Superior temporal gyrus (tissue), 1 donor: Measurements from ENCODE around the gene FAM107A.

ENCODE experiments used
- DNase-seq: peaks from one replicate; pipeline ENCODE4 v3.0.0-alpha.2; 2016; ENCODE audit errors: extremely low spot score

Gene FAM107A

DNA sequence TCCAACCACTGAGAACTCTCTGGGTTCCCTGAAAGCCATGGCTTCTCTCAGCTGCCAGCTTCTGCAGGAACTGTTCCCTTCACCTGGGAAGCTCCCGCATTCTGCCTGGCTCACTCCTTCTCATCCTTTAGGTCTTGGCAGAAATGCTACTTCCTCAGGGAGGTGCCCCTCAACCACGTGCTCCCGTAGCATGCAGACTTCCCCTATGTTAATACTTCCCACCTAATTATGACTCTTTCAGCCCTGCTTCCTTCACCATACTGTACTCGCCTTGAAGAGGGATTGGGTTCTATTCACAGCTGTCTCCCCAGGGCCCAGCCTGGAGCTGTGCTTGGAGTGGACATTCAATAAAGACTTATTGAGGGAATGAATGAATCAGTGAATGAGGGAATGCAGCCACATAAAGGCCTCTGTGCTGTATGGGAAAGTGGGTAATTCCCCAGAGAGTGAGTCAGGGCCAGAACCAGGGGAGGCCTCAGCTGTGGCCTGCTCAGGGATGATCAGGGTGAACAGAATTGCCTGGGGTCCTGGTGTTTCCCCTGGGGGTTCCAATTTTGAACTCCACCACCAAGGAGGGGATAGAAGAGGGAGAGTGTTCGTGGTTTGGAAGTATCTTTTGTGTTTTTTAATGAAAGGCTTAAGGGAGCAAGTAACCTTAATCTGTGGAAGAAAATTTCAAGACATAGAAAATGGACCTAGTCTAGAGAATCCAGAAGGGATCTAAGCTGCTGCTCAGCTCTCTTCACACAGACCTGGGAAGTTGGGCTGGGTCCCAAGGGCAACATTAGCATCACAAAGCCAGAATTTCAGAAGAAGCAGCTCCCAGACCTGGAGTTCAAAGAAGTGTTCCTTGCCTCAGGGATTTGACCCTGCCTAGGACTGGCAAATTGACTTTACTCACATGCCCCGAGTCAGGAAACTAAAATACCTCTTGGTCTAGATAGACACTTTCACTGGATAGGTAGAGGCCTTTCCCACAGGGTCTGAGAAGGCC is 14.6 kb upstream of the FAM107A start:
- DNase-seq: no peak

DNA sequence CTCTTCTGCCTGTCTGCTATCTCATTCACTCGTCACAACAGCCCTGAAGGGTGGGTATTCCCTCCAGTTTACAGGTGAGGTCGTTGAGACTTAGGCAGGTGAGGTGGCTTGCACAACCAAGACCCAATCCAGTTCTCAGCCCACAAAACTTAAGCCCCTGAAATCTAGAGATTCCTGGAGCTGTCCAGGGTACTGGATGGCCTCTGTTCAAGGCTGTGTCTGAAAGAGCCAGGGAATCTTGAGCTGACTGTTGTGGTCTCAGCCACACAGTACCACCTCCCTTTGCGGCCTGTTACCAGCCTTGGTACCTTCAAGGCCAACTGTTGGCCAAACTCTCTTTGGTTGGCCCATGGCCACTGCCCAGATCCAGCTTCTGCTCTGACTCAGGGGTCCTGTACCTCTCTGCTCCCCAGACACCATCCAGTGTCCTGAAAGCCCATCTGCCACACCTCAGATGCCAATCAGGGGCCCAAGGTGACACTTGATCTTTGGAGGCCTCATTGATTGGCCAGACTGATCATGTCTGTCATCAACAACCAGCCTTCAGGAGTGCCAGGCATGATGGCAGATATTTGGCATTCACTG is 10.9 kb upstream of the FAM107A start:
- no peak for DNase-seq

DNA sequence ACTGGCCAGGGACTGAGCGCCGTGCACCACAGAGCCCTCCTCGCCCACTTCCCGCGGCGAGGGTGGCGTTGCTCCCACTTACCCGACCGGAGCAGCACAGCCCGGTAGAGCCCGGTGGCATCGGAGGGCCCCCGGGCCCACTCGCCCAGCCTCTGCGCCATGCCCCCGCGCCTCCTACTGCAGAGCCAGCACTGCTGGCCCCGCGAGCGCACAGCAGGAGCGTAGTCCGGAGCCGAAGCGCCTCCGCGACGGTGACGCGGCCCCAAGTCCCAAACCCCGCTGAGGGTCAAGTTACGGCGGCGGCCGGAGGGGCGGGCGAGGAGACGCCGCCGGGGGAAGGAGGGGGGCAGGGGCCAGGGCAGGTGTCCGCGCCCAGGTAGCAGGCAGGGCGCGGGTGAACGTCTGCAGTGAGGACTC is 9.6 kb upstream of the FAM107A start:
- DNase-seq: no peak

DNA sequence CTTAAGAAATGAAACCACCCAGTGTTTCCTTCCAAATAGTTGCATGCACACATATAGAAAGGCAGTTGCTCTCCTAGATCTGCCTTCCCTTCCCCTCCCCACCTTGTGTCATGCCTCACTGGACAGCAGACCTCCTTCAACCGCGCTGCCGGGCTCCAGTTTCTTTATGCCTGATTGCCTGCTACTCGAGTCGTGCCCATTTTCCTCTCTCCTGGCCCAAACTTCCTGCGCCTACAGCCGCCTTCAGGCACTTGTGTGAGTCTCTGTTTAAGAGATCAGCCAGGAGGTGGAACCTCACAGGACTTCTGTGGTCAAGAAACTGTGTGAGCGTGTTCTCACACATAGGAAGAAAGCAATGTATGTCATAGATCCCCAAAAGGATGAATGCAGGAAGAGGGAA is 8.8 kb upstream of the FAM107A start:
- DNase-seq: no peak

DNA sequence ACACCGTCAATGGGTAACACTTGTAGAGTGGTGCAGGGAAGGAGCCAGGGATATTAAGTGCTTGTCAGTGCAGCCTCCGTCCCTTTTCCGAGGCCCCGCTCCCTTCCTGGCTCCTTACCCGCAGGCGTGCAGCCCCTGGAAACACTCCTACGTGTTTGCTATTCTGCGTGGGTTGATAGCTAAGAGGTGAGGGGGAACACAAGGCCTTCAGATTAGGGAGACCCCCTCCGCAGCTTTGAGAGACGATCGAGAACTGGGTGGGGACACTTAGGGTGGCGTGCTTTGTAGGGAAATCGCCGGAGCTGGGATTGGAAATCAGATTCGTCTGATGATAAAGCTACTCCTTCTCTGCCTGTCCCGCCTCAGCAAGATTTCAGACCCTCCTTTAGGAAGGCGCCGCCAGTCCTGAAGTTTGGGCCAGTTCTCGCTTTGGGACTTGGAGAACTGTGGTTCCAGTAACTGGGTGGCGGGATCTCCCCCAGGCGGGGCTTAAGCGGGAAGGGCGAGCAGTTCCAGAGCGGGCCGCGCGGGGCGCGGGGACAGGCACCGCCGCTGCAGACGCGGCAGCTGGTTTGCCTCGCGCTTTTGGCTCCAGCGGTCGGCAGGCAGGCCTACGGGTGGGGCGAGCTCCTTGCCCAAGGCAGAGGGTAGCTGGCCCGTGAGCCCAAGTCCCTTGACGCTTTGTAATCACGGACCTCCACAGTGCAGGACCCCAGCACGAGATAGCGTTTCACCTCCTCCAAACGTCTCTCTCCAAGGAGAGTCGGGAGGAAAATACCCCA is 8.0 kb upstream of the FAM107A start:
- peak; percentile 79 for DNase-seq

DNA sequence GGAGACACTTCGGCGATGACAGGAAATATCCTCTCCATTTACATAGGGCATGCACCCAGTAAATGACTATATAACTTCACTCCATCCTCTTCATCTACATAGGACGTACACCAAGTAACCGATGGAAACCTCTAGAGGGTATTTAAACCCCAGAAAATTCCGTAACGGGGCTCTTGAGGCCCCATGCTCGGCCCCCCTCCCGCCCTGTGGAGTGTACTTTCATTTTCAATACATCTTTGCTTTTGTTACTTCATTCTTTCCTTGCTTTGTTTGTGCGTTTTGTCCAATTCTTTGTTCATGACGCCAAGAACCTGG is 7.5 kb upstream of the FAM107A start:
- DNase-seq: no peak

DNA sequence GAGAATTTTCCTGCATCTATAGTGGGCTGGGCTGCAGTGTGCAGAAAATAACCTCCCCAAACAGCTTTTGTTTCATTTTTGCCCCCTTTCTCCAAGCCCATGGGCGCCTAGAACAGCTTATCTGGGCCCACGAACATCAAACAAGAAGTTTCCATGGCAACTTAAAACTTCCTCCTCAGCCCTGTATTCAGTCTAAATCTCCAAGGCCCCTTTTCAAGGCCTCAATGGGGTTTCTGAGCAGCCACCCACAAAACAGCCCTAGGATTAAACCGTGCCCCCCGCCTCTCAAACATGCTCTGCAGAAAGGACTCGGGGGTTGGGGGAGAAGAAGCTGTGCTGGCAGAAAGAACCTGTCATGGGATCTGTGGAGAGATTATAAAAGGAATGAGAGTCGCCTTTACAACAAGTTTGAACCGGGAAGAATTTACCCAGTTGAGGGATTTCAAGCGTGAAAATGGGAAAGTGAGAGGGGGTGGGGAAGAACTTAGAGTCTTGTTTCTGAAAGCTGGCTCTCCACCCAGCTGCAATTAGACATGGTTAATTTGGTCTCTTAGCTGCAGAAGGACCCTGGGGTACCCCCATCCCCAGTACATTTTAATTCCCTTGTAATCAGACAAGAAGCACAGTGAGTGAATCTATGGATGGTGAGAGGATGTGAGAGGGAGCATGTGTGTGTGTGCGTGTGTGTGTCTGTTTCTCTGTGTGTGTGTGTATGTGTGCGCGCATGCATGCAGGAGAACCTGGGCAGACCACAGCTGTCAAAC is 4.3 kb upstream of the FAM107A start:
- no peak for DNase-seq

DNA sequence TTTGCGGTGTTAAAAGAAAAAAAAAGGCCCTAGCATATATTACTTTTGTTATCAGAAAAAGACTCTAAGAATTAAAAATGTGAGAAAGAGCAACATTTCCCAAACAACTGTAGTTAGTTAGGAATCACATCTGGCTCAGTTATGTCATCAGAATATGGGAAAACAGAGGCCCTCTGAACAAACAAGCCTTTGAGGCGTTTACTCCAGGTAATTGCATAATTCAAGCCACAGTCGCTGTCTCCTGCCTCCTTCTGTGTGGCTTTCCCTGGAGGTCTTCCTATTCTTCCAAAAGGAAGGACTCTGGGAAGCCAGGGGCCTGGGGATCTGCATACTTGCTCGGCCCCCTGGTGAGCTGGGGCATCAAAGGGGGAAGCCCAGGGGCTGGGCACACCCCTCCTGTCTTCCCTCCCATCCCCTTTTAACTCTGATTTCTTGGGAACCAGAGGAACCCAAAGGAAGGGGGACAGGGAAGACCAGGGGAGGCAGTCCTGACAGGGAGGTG is 3.7 kb upstream of the FAM107A start:
- DNase-seq: no peak

DNA sequence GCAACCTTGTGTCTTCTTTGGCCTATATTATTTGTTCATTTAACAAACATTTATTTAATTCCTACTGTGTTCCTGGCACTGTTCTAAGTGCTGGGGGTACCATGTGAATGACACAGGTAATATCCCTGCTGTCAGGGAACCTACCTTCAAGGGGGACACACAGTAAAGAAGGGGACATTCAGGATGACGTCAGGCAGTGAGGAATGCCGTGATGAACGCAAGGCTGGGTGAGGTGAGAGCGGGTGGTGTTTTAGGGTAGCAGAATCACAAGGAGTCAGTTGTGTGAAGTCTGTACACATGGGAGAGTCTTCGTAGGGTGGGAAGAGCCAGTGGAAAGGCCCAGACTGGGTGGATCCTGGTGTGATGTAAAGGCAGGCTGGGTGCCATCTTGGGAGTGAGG is 1.7 kb upstream of the FAM107A start:
- no peak for DNase-seq

DNA sequence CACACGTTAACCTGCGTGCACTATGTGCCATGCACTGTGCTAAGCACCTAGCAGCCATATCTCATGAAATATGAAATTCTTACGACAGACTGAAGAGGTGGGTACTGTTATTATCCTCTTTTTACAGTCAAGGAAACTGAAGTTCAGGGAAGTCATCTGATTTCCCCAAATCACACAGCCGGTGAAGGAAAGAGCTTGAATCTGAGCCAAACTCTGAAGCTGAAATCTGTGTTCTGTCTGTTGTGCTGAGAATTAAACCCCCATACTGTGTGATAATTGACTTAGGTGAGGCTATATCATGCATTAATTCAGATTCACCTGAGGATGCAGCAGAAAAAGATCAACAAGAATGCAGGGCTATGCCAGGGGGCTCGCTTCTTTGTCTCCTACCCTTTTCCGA is 475 bp downstream of the FAM107A start:
- no peak for DNase-seq

DNA sequence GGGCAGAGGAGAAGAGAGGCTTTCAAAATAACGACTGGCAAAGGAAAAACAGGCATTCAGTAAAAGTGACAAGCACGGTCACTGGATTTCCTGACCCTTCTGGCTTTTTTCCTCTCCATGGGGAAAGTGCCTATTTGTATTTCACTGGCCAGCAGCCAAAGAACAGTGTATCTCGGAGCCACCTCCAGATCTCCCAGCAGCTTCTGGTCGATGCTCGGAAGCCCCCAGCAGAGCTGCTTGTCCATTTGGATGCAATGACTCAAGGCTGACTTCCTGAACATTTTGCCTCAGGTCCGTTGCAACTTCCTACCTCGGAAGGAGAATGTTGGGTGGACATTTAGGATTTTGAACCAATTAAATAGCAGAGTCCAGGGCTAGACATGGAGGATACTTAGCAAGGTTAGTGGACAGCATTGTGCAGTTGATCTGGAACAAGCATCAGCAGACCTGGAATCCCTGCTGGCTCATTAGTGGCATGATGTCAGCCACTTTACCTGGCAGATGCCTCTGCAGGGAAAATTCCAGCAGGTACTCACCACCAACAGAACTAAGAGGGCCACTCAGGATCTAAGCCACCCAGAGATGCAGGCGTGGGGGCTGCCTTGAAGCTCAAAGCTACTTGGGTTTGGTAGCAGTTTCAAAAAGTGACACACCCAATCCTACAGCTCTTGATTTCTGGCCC is 1.1 kb downstream of the FAM107A start:
- DNase-seq: no peak

DNA sequence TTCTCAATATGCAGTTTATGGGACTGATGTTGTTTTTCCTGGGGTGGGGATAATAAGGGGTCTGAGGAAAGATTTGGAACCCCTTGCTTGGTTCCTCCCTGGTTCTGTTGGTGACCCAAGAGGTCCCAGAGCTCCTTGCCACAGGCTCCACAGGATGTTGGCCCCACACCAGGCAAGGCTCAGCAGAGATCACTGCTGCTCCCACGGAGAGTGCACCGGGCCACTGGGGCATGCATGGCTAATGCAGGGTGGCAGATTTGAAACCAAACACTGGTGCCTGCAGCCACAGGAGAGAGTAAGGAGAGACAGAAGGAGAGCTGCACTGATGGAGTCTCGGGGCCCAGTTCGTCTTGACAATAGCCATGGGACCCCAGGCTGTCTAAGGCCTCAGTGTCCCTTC is 2.5 kb downstream of the FAM107A start:
- DNase-seq: no peak

DNA sequence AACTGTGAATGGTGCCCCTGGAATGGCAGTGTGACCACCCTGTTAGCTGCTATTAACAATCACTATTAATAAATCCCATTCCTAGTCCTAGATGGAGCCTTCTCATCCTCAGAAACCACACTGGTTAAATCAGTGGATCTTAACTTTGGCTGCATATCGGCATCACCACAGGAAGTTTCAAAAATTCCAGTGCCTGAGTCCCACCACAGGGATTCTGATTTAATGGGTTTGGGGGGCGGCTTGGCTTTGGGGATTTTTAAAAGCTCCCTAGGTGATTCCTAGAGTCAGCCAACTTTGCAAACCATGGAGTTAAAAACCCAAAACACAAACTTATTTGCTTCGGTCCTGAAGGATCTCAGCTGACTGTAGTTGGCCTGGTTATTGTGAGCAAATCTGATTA is 3.1 kb downstream of the FAM107A start:
- DNase-seq: no peak

DNA sequence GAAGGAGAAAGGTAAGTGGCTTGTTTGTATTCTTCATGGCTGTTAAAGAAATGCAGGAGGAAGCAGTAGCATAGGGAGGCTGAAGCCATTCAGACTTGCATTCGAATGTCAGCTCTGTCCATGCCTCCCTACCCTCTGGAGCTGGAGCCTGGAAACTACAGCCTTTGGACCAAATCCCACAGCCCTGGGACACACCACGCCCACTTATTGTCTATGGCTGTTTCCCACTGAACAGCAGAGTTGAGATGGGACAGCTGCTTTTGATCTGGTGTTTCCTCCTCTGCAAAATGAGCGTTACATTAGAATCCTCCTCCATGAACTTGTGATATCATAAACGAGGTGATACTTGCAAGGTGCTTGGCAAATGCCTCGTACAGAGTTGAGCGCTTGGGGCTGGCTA is 3.6 kb downstream of the FAM107A start:
- no peak for DNase-seq

DNA sequence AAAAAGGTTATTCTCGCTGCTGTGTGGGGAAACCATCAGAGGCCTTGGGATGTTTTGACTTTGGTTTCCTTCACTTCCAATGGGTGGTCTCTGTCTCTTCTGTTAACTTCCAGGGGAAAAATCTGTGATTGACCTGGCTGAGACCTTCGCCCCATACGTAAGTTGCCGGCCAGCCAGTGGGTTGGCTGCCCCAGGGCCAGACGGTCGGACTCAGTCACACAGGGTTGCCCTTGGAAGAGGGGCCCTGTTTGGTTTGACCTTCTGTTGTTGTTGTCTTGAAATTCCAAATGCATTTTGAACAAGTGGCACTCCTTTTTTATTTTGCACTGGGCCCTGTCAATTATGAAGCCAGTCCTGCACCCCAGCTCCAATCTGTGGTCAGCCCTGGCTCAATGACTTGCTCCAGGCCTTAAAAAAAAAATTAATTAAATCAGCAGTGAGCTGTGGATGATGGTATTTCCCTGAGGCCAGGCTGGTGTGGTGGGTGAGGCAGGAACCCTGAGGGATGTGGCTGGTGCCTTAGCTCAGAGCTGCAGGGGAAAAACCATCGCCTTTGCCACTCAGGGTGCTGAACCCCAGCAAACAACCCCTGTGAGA is 4.5 kb downstream of the FAM107A start:
- no peak for DNase-seq

DNA sequence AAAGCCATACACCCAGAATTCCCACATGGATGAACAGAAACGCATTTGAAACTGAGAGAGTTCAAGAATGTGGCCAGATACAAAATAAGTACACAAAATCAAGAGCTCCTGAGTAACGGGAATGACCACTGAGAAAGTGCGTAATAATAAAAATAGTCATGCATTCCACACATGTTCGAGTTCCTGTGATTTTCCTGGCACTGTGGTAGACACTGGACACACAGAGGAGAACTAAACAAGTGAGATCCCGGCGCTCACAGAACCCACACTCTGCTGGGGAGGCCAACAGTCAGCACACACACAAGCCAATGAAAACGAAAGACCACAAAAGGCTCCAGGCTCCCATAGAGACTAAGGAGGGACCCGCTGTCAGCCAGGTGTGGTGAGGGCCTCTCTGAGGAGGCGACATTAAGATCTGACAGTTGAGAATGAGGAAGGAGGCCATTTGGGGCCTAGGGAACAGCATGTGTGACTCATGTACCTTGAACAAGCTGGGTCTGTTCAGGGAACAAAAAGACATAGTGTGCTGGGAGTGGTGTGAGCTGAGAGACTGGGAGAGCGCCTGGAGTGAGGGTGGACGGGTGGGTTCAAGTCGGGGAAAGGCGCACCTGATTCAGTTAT is 5.1 kb downstream of the FAM107A start:
- no peak for DNase-seq

DNA sequence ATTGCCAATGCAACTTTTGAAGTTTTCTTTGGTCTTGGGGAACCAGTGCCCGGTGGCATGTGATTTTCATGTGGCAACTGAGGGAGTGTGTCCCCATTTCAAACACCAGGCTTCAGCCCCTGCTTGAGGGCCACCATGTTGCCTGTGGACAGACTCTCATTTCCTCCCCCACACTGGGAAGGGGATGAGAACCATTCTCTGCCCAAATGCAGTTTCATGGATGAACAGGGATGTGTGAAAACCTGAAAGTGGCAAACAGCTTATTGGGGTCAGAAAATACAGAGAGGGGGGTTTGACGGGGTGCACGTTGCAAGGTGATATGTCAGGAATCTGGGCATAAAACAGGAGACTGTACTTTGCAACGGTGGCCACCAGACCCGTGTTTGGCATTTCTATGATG is 6.3 kb downstream of the FAM107A start:
- no peak for DNase-seq

DNA sequence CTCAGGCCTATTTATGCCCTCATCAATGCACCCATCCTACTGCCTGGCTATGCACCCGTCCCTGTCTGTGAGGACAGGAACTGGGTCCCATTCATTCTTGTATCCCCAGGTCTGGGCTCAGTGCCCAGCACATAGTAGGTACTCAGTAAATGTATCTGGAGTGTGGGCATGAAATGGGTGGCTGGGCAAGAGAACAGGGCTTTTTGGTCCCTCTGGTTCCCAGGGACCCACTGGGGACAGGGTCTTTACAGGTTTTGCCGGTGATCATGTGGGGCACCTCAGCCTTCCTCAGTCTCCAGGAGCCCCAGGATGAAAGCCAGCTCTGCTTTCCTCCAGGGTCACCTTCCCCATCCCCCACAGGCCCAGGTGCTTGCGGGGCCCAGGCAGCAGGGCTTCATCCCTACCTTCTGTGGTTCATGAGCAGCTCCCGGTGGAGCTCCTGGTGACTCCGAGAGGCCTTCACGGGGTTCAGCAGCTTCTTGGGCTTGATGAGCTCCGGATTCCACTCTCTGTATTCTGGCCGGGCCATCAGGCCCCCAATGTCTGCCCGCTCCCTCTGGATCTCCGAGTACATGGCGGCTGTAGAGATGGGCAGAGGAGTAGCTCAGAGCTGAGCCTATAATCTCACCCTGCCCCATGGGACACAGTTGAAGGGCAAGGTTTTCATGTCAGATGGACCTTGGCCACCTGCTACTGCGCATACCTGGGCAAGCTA is 7.7 kb downstream of the FAM107A start:
- no peak for DNase-seq

DNA sequence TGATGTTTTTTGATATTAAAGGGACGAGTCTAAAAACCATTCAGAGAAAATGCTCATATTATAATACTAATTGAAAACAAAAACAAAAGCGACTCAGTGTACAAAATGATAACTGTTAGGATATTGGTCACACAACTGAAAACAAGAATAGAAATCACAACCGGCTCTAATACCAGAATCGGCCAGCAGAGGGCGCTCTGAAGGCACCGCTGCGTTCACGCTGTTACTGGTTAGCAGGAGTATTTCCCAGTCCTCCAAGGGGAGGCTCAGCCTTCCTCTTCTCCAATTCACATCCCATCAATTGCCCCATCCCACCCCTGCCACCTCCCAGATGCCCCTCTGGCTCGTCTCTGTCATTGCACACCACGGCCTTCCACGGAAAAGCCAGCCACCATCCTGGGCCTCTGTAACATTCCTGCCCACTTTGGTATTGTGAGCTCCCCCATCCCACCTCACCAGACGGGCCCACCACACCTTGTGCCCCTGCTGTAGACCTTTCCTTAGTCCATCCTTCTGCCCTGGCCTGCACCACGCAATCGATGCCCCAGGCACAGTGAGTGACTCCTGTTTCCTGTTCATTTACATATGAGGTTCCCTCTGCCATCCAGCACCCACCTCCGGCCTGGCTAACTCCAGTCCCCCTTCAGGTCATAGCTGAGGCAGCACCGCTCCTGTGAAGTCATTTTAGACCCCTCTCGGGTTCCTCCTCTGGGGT is 8.5 kb downstream of the FAM107A start:
- peak; percentile 96 for DNase-seq
